Transverse colon (tissue), 4 donors: ENCODE results near the gene MANF. TPM values are rescaled to one million over a fixed set of nuclear protein-coding genes. Genes with fewer than 3 reads are reported as not detected.

ENCODE experiments used
- DNase-seq: peaks from one replicate; pipeline ENCODE4 v3.0.0-alpha.2; 2019
- H3K27ac ChIP-seq, 4 donors: fragments of 200-600 bp; sonication (generic); 2 replicates each; pipeline ENCODE4 v1.5.1; 2016 to 2018; ENCODE audit warnings: inconsistent platforms in 4 of 4
- H3K27me3 ChIP-seq: fragments of 200-600 bp; sonication (generic); 2 replicates; pipeline ENCODE4 v1.5.1; 2017; ENCODE audit warnings: inconsistent platforms
- H3K36me3 ChIP-seq, 4 donors: fragments of 200-600 bp; sonication (generic); 2 replicates each; pipeline ENCODE4 v1.5.1; 2017 to 2019; ENCODE audit warnings: inconsistent platforms in 4 of 4
- H3K4me1 ChIP-seq, 4 donors: fragments of 200-600 bp; sonication (generic); 2 replicates each; pipeline ENCODE4 v1.5.1; 2017 to 2020; ENCODE audit warnings: inconsistent platforms in 4 of 4
- H3K4me3 ChIP-seq, 4 donors: fragments of 200-600 bp; sonication (generic); 1 replicate in 1 of 4; 2 replicates in 3 of 4; pipeline versions ENCODE4 v1.5.1 to v1.6.1; 2017 to 2019; ENCODE audit warnings: inconsistent platforms in 4 of 4
- H3K9me3 ChIP-seq, 2 donors: fragments of 200-600 bp; sonication (generic); 2 replicates each; pipeline ENCODE4 v1.5.1; 2017 to 2019; ENCODE audit warnings: inconsistent platforms in 2 of 2
- CTCF ChIP-seq, 5 experiments: fragments of 200-600 bp in 3 of 5; fragments of 450-650 bp in 2 of 5; sonication (generic) in 3 of 5; IDR thresholded peaks; 1 replicate in 2 of 5; 2 replicates in 3 of 5; pipeline ENCODE4 v1.5.1; 2016 to 2017; ENCODE audit warnings: antibody characterized with exemption in 5 of 5, inconsistent platforms in 3 of 5, mild to moderate bottlenecking in 2 of 5, moderate library complexity in 1 of 5
- EP300 ChIP-seq: sonication (generic); formaldehyde crosslinking; IDR thresholded peaks from one replicate; pipeline ENCODE4 v1.6.1; 2017; ENCODE audit warnings: antibody characterized with exemption, low read depth
- POLR2A ChIP-seq: fragments of 450-650 bp; IDR thresholded peaks from one replicate; pipeline ENCODE4 v1.6.1; 2016; ENCODE audit warnings: antibody characterized with exemption, mild to moderate bottlenecking, moderate library complexity
- POLR2AphosphoS5 ChIP-seq, 3 donors: sonication (generic); formaldehyde crosslinking; IDR thresholded peaks; one replicate each; pipeline ENCODE4 v1.6.1; 2016; ENCODE audit warnings: antibody characterized with exemption in 3 of 3
- WGBS, 2 donors: methylation state at CpG; one replicate each; pipeline ENCODE4 v1.1.5; 2018; ENCODE audit warnings: low coverage in 1 of 2; 5-methylcytosine and 5-hydroxymethylcytosine counted together
- in situ Hi-C, 4 donors: fragments of 200-750 bp; cut with MboI; loops; one replicate each; pipeline versions ENCODE4 v1.15.0 to v1.15.1; 2017; ENCODE audit warnings: low sequenced_read_pairs in 3 of 4, low pct_ligation_motif_present in 1 of 4, low pct_unique_long_range_greater_than_20kb in 1 of 4
- intact Hi-C: fragments of 100-400 bp; cut with DNase I; formaldehyde crosslinking; loops from one replicate; pipeline ENCODE4 v1.15.1; 2023; ENCODE audit warnings: low total_unique reads
- total RNA-seq, 4 donors: library from RNA; depleted of rRNA; stranded (reverse); fragments of >200 nt; gene quantifications; one replicate each; pipeline ENCODE4 v1.1.0, GENCODE V29; 2016

MANF gene
- total RNA-seq, 4 donors from 2014 or later, result 15.7 to 56.2 (median 26.6) TPM

GRCh38 chr3:51401735-51402134 lies 16.6 kb downstream of the MANF start:
- no peak overlapping the region for H3K27ac ChIP-seq

GRCh38 chr3:51403675-51404074 lies 18.6 kb downstream of the MANF start:
- no peak for DNase-seq
- in situ Hi-C loops, result no loop called here
- Histone ChIP-seq H3K36me3 (peaks cover 0 to 30% (median 4%) of the 10 kb centered on the region in 4 donors), H3K4me3 (no peak overlapping the region), H3K9me3 (no peaks in the 10 kb centered on the region), H3K27me3 (no peaks in the 10 kb centered on the region), H3K27ac (no peak overlapping the region), H3K4me1 (peaks cover 0 to 6% (median 3%) of the 10 kb centered on the region in 4 donors)
- intact Hi-C loops, result no loop called here
- no peak for TF ChIP-seq POLR2AphosphoS5 (IDR thresholded peaks at IDR 0.05)
- no peak for TF ChIP-seq EP300
- no peak for TF ChIP-seq CTCF (IDR thresholded peaks at IDR 0.05)
- TF ChIP-seq POLR2A, result no peak

More at GRCh38 chr3:51401735-51402134, 16.6 kb downstream of the MANF start:
- in situ Hi-C loops (no loop called here), intact Hi-C loops (no loop called here)
- no peak for DNase-seq
- Histone ChIP-seq H3K4me1 (peaks cover 0 to 6% (median 3%) of the 10 kb centered on the region in 4 donors), H3K4me3 (no peak overlapping the region), H3K27me3 (no peaks in the 10 kb centered on the region), H3K36me3 (peaks cover 0 to 39% (median 7%) of the 10 kb centered on the region in 4 donors), H3K9me3 (no peaks in the 10 kb centered on the region)
- TF ChIP-seq POLR2AphosphoS5 (IDR thresholded peaks at IDR 0.05) (no peak), POLR2A (no peak), EP300 (no peak), CTCF (IDR thresholded peaks at IDR 0.05) (no peak)
- WGBS, 2 donors, result 89 to 93% methylated on average over 4 of the region's 4 CpGs

GRCh38 chr3:51408021-51408420 lies 22.9 kb downstream of the MANF start:
- DNase-seq, result no peak
- no peaks in the 10 kb centered on the region for H3K27me3 ChIP-seq
- H3K4me3 ChIP-seq, result no peak overlapping the region
- H3K4me1 ChIP-seq, result no peaks in the 10 kb centered on the region
- TF ChIP-seq CTCF (IDR thresholded peaks at IDR 0.05), result no peak
- TF ChIP-seq EP300, result no peak
- no peak for TF ChIP-seq POLR2A
- TF ChIP-seq POLR2AphosphoS5 (IDR thresholded peaks at IDR 0.05), result no peak
- H3K9me3 ChIP-seq, result no peaks in the 10 kb centered on the region
- H3K36me3 ChIP-seq, result peaks cover 0 to 36% (median 8%) of the 10 kb centered on the region in 4 donors
- intact Hi-C loops, result no loop called here
- 62 to 100% methylated on average over 1 to 2 of the region's 2 CpGs for WGBS, 2 donors
- in situ Hi-C loops, result no loop called here
- H3K27ac ChIP-seq, result no peak overlapping the region

GRCh38 chr3:51408813-51409212 lies 23.7 kb downstream of the MANF start:
- no peak overlapping the region for H3K27ac ChIP-seq
- intact Hi-C loops, result no loop called here
- H3K9me3 ChIP-seq, result no peaks in the 10 kb centered on the region
- no peaks in the 10 kb centered on the region for H3K27me3 ChIP-seq
- peaks cover 0 to 43% (median 6%) of the 10 kb centered on the region in 4 donors for H3K36me3 ChIP-seq
- in situ Hi-C loops, result no loop called here
- no peak overlapping the region for H3K4me3 ChIP-seq
- no peaks in the 10 kb centered on the region for H3K4me1 ChIP-seq
- DNase-seq, result no peak
- 71 to 78% methylated on average over 1 to 2 of the region's 2 CpGs for WGBS, 2 donors
- TF ChIP-seq POLR2AphosphoS5 (IDR thresholded peaks at IDR 0.05) (no peak), POLR2A (no peak), CTCF (IDR thresholded peaks at IDR 0.05) (no peak), EP300 (no peak)
